GM12878 (cell line): Measurements from ENCODE around the gene OGFOD3. TPM values are rescaled to one million over a fixed set of nuclear protein-coding genes. Genes with fewer than 3 reads are reported as not detected.

Experiments used
- ATAC-seq: fragments of 200-7000 bp; cut with Tn5 transposase; 3 replicates; pipeline ENCODE4 v1.9.1; 2020; ENCODE audit warnings: mild to moderate bottlenecking, moderate library complexity
- BruUV-seq: library from RNA; stranded (reverse); fragments of 400-500 nt; replicated peaks from 2 replicates; lab custom pipeline; 2021; lab: Mats Ljungman, UMichigan
- CTCF ChIA-PET: fragments of 300-600 bp; sonication (Branson Sonifier 250); formaldehyde crosslinking; extraction: SDS; loops from one replicate; lab custom pipeline; 2021; ENCODE audit warnings: inconsistent platforms; lab: Yijun Ruan, JAX
- POLR2A ChIA-PET: fragments of 350-600 bp; formaldehyde crosslinking; extraction: SDS; loops from one replicate; lab custom pipeline; 2021; ENCODE audit warnings: inconsistent platforms; lab: Charles Lee
- RAD21 ChIA-PET: fragments of 300-600 bp; sonication (Branson Sonifier 250); formaldehyde crosslinking; loops from one replicate; lab custom pipeline; 2023; ENCODE audit warnings: antibody characterized with exemption; ENCODE audit not compliant: unreplicated experiment; lab: Charles Lee
- SMC1A ChIA-PET: fragments of 300-600 bp; sonication (Branson Sonifier 250); formaldehyde crosslinking; loops from one replicate; lab custom pipeline; 2023; ENCODE audit not compliant: unreplicated experiment, uncharacterized antibody; lab: Charles Lee
- DNase-seq: peaks from one replicate; pipeline ENCODE4 v3.0.0-alpha.2; 2011; ENCODE audit warnings: low read depth, low spot score
- FAIRE-seq: peaks from 3 replicates; lab custom pipeline; 2011; peaks lifted over from hg19 to GRCh38; lab: Jason Lieb, UNC
- H2AFZ ChIP-seq: 2 replicates; pipeline ENCODE4 v1.6.0; 2011; ENCODE audit warnings: low read depth, low read length, control low read depth; ENCODE audit not compliant: control insufficient read depth
- H3K27ac ChIP-seq: 2 replicates; pipeline ENCODE4 v1.5.1; 2011; ENCODE audit warnings: control low read depth; ENCODE audit not compliant: control insufficient read depth, insufficient read depth
- H3K27me3 ChIP-seq, 2 experiments: replicated peaks in 1 of 2; 2 replicates each; pipeline versions ENCODE4 v1.6.0 to v1.6.1; 2011; ENCODE audit warnings: low read length in 1 of 2; ENCODE audit not compliant: control insufficient read depth in 2 of 2, insufficient read depth in 2 of 2
- H3K36me3 ChIP-seq, 2 experiments: 2 replicates each; pipeline ENCODE4 v1.5.1; 2011; ENCODE audit warnings: low read length in 1 of 2; ENCODE audit not compliant: control insufficient read depth in 2 of 2, insufficient read depth in 2 of 2
- H3K4me1 ChIP-seq: 2 replicates; pipeline ENCODE4 v1.6.1; 2011; ENCODE audit warnings: mild to moderate bottlenecking, low read length, moderate library complexity, mixed read lengths; ENCODE audit not compliant: control insufficient read depth, insufficient read depth
- H3K4me2 ChIP-seq: 2 replicates; pipeline ENCODE4 v1.6.0; 2011; ENCODE audit warnings: control low read depth; ENCODE audit not compliant: control insufficient read depth, insufficient read depth
- H3K4me3 ChIP-seq: fragments of 200-600 bp; sonication (generic); 2 replicates; pipeline ENCODE4 v1.5.1; 2016
- H3K79me2 ChIP-seq: 2 replicates; pipeline ENCODE4 v1.6.0; 2011; ENCODE audit warnings: low read length; ENCODE audit not compliant: control insufficient read depth, insufficient read depth
- H3K9ac ChIP-seq: 2 replicates; pipeline ENCODE4 v1.8.0; 2011; ENCODE audit warnings: low read length, control low read depth, mixed read lengths; ENCODE audit not compliant: control insufficient read depth, insufficient read depth
- H3K9me3 ChIP-seq: replicated peaks from 3 replicates; pipeline ENCODE4 v1.5.1; 2011; ENCODE audit warnings: mild to moderate bottlenecking, low read length; ENCODE audit not compliant: control insufficient read depth, insufficient read depth
- H4K20me1 ChIP-seq: 2 replicates; pipeline ENCODE4 v1.6.0; 2011; ENCODE audit not compliant: control insufficient read depth, insufficient read depth
- HDAC6 ChIP-seq: fragments of 200-600 bp; sonication (generic); IDR thresholded peaks from one replicate; pipeline ENCODE4 v1.8.0; 2017; ENCODE audit warnings: antibody characterized with exemption; ENCODE audit not compliant: unreplicated experiment
- HSF1 ChIP-seq: fragments of 150-350 bp; IDR thresholded peaks from 2 replicates; pipeline ENCODE4 v1.6.1; 2014; ENCODE audit warnings: mild to moderate bottlenecking, low read depth, low read length
- TARDBP ChIP-seq: IDR thresholded peaks from 2 replicates; pipeline ENCODE4 v1.6.1; 2016; ENCODE audit warnings: borderline replicate concordance
- WRNIP1 ChIP-seq: IDR thresholded peaks from 2 replicates; pipeline ENCODE4 v1.6.1; 2011; ENCODE audit warnings: low read depth, low read length, improper control_type of control experiment, borderline replicate concordance
- ZNF207 ChIP-seq: fragments of 450-650 bp; IDR thresholded peaks from 2 replicates; pipeline ENCODE4 v1.6.1; 2014; ENCODE audit warnings: antibody characterized with exemption, mild to moderate bottlenecking, borderline replicate concordance
- ZNF217 ChIP-seq: fragments of 450-650 bp; IDR thresholded peaks from 2 replicates; pipeline ENCODE4 v1.6.1; 2017; ENCODE audit warnings: antibody characterized with exemption, mild to moderate bottlenecking
- ZNF24 ChIP-seq: fragments of 450-650 bp; IDR thresholded peaks from 2 replicates; pipeline ENCODE4 v1.6.1; 2017; ENCODE audit warnings: antibody characterized with exemption, mild to moderate bottlenecking
- WGBS: methylation state at CpG from one replicate; pipeline ENCODE4 v1.1.6; 2016; ENCODE audit warnings: low lambda C conversion rate; ENCODE audit not compliant: insufficient replicate concordance, insufficient coverage; ENCODE audit errors: missing lambda C conversion rate; 5-methylcytosine and 5-hydroxymethylcytosine counted together
- in situ Hi-C: fragments of 300-500 bp; cut with MboI; formaldehyde crosslinking; loops from 9 replicates; pipeline ENCODE4 v1.14.3; 2018; ENCODE audit warnings: mixed read lengths
- intact Hi-C: fragments of 100-400 bp; cut with micrococcal nuclease; formaldehyde crosslinking; loops from one replicate; pipeline ENCODE4 v1.14.2; 2022; ENCODE audit not compliant: unreplicated experiment
- polyA plus RNA-seq, 11 experiments: library from polyadenylated mRNA; depleted of rRNA in 4 of 11; unstranded in 6 of 11; stranded (reverse) in 5 of 11; fragments of >200 nt; fragmentation: Nextera tagmentation in 4 of 11; fragmentation: Illumina TruSeq in 1 of 11; extraction: Ambion mirVana in 4 of 11; extraction: Trizol in 1 of 11; gene quantifications; 1 replicate in 1 of 11; 2 replicates in 10 of 11; pipeline versions ENCODE4 v1.2.1 to v1.2.3, GENCODE V29; 2011 to 2016; ENCODE audit warnings: inconsistent platforms in 2 of 11, missing spikeins in 2 of 11, low read depth in 1 of 11
- total RNA-seq, 4 experiments: library from RNA; depleted of rRNA in 3 of 4; stranded (reverse); fragments of >200 nt in 3 of 4; fragmentation: Illumina TruSeq in 1 of 4; extraction: Trizol in 1 of 4; gene quantifications; 2 replicates each; pipeline versions ENCODE4 v1.2.1 to v1.2.3, GENCODE V29; 2013 to 2021

The OGFOD3 gene
- total and polyA plus RNA-seq, 10 of the 15 experiments (the other 5 are each of a cell fraction or from before 2014, with no cell fraction given), result 0.48 to 28.4 (median 18.3) TPM

- no TSS peak for BruUV-seq
- H3K27ac ChIP-seq, result no peak overlapping the region
- no peak for ATAC-seq
- SMC1A ChIA-PET, result no interaction called here
- TF ChIP-seq ZNF207 (no peak), HDAC6 (no peak), ZNF24 (no peak), TARDBP (no peak), HSF1 (no peak), ZNF217 (no peak), WRNIP1 (no peak)
- WGBS, result 98% methylated on average over 14 of the region's 14 CpGs
- POLR2A ChIA-PET, result interaction anchor here (0.7 kb wide), 2 partner anchors 22 to 230 kb away, joined by 3 to 4 read pairs; no protein-coding TSS in a partner anchor
- DNase-seq, result no peak
- CTCF ChIA-PET, result no interaction called here
- H3K4me2 ChIP-seq, result no peak overlapping the region
- H3K4me3 ChIP-seq, result no peak overlapping the region
- peaks cover 3% of the 10 kb centered on the region; the same call in 1 of the 2 replicates for H3K4me1 ChIP-seq
- no peaks in the 10 kb centered on the region for H4K20me1 ChIP-seq
- no peak overlapping the region for H3K9ac ChIP-seq
- H3K36me3 ChIP-seq, result peaks cover 2 to 12% of the 10 kb centered on the region in 2 experiments; a peak in 3 of 4 replicates
- FAIRE-seq, result no peak
- H3K27me3 ChIP-seq, result no peaks in the 10 kb centered on the region
- no peak overlapping the region for H2AFZ ChIP-seq
- RAD21 ChIA-PET, result interaction anchor here (1.1 kb wide), 1 partner anchor 36 kb away, joined by 3 read pairs; no protein-coding TSS in a partner anchor
- no peaks in the 10 kb centered on the region for H3K9me3 ChIP-seq
- intact Hi-C loops (no loop called here), in situ Hi-C loops (loop anchor here (5.0 kb wide), 1 partner anchor 54 kb away; no protein-coding TSS in a partner anchor)
- no peaks in the 10 kb centered on the region for H3K79me2 ChIP-seq
Measured at GRCh38 chr17:82406131-82406671, 12.2 kb downstream of the OGFOD3 start.
